ENCODE data around the gene CTU2.

DNA sequence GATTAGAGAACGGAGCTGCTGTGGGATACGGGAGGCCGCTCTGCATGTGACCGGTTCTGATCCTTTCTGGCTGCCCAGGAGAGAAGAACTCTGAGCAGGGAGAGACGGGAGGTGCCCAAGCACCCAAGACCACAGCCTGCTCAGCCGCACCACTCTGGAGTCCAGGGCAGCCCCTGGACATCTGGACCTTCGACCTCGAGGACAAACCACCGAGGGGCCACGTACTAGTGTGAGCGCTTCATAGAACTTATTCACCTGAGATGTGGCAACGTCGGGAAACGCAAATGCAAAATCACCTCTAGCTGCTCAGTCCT lies 6.0 kb upstream of the CTU2 start:
- TF ChIP-seq, protein P1, sequence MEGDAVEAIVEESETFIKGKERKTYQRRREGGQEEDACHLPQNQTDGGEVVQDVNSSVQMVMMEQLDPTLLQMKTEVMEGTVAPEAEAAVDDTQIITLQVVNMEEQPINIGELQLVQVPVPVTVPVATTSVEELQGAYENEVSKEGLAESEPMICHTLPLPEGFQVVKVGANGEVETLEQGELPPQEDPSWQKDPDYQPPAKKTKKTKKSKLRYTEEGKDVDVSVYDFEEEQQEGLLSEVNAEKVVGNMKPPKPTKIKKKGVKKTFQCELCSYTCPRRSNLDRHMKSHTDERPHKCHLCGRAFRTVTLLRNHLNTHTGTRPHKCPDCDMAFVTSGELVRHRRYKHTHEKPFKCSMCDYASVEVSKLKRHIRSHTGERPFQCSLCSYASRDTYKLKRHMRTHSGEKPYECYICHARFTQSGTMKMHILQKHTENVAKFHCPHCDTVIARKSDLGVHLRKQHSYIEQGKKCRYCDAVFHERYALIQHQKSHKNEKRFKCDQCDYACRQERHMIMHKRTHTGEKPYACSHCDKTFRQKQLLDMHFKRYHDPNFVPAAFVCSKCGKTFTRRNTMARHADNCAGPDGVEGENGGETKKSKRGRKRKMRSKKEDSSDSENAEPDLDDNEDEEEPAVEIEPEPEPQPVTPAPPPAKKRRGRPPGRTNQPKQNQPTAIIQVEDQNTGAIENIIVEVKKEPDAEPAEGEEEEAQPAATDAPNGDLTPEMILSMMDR (conservative IDR thresholded peaks at IDR 0.05; ENCODE audit: low read depth, low read length): no peak
- no peak for TF ChIP-seq EZH2 (IDR thresholded peaks at IDR 0.05; ENCODE audit: low read length, unreplicated experiment)
